Psoas muscle (tissue), 8 donors: ENCODE measurements around the gene RPL10A. TPM values are rescaled to one million over a fixed set of nuclear protein-coding genes. Genes with fewer than 3 reads are reported as not detected.

Experiments used
- ATAC-seq, 4 donors: fragments of 200-7000 bp; cut with Tn5 transposase; one replicate each; pipeline ENCODE4 v1.9.1; 2020; ENCODE audit warnings: moderate library complexity in 3 of 4, mild to moderate bottlenecking in 2 of 4
- DNase-seq, 2 donors: peaks; one replicate each; pipeline ENCODE4 v3.0.0-alpha.2; 2020
- H3K27ac ChIP-seq: fragments of 200-600 bp; one replicate; pipeline ENCODE4 v1.8.0; 2022
- H3K27me3 ChIP-seq, 3 donors: fragments of 200-600 bp in 1 of 3; one replicate each; pipeline versions ENCODE4 v1.6.1 to v1.8.0; 2013 to 2022; ENCODE audit warnings: low read length in 2 of 3, mild to moderate bottlenecking in 2 of 3, moderate library complexity in 1 of 3; ENCODE audit not compliant: insufficient read depth in 3 of 3
- H3K36me3 ChIP-seq, 2 donors: fragments of 200-600 bp in 1 of 2; one replicate each; pipeline versions ENCODE4 v1.6.1 to v1.8.0; 2013 to 2022; ENCODE audit warnings: low read depth in 1 of 2, mild to moderate bottlenecking in 1 of 2, moderate library complexity in 1 of 2; ENCODE audit not compliant: insufficient read depth in 1 of 2
- H3K4me1 ChIP-seq: fragments of 200-600 bp; one replicate; pipeline ENCODE4 v1.8.0; 2022
- H3K4me3 ChIP-seq: fragments of 200-600 bp; one replicate; pipeline ENCODE4 v1.8.0; 2022; ENCODE audit warnings: mild to moderate bottlenecking
- H3K9me3 ChIP-seq: fragments of 200-600 bp; one replicate; pipeline ENCODE4 v1.8.0; 2022
- WGBS, 3 donors: extraction: QIAGEN DNeasy Blood & Tissue Kit; methylation state at CpG; one replicate each; pipeline versions ENCODE4 v1.1.6 to v1.1.7; 2013; 5-methylcytosine and 5-hydroxymethylcytosine counted together
- intact Hi-C, 2 donors: fragments of 100-400 bp; cut with DNase I; formaldehyde crosslinking; loops; one replicate each; pipeline versions ENCODE4 v1.11.0 to v1.14.2; 2022
- polyA plus RNA-seq, 3 donors: library from polyadenylated mRNA; stranded (reverse); fragments of 200-250 nt; gene quantifications; one replicate each; pipeline ENCODE4 v1.2.3, GENCODE V29; 2013
- total RNA-seq, 4 donors: library from RNA; stranded (reverse); fragmentation: NEBNext Ultra II Directional in 2 of 4; extraction: Animal tissue kit (Norgen Biotek cat#: 25700) in 2 of 4; gene quantifications; one replicate each; pipeline versions ENCODE4 v1.2.1 to v1.2.4, GENCODE V29; 2021 to 2023
- TF ChIP-seq, protein P1 (sequence below): fragments of 200-600 bp; IDR thresholded peaks from one replicate; pipeline ENCODE4 v1.8.0; 2022; ENCODE audit warnings: antibody characterized with exemption
- donor health status: healthy with polysubstance abuse.
- donor health status: DM: no; HTN: no; CAD: no; lungs with moderate emphysema.
- donor health status: Bipolar disorder and iron deficiency.
- donor health status: healthy.
- donor health status: DM: yes; HTN: yes; CAD: no.
- donor health status: DM: no; HTN: no; CAD: no.
- donor health status: DM: no; HTN: no; CAD: no.
- donor health status: DM: yes; HTN: yes; CAD: no.

The RPL10A gene
- total and polyA plus RNA-seq, 7 donors = 668 to 1,629 (median 832) TPM

DNA sequence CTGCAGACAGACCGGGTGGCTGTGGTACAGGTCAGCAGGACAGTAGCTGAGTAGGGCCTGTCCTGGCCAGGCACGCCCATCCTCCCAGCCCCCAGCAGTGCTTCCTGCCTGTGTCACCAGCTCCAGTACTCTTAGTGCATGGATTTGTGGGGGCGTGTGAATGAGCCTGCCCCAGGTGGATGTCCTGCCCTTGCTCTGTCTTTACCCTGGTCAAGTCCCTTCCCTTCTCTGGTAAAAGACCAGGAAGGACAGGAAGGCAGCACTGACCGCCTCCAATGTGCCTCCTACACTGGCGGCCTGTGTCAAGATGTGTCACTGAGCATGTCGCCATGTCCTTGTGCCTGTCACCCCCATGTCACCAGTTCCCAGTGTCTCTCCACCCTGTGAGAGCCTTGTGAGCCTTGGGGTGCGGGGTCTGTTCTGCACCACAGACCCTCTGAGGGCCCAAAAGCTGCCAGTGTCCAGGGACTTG lies 16.8 kb downstream of the RPL10A start:
- Histone ChIP-seq H3K27me3 (no peaks in the 10 kb centered on the region), H3K9me3 (no peaks in the 10 kb centered on the region), H3K4me1 (peaks cover 16% of the 10 kb centered on the region), H3K4me3 (no peak overlapping the region), H3K27ac (no peak overlapping the region), H3K36me3 (peaks cover 0 to 43% of the 10 kb centered on the region in 2 donors)
- TF ChIP-seq, protein P1, sequence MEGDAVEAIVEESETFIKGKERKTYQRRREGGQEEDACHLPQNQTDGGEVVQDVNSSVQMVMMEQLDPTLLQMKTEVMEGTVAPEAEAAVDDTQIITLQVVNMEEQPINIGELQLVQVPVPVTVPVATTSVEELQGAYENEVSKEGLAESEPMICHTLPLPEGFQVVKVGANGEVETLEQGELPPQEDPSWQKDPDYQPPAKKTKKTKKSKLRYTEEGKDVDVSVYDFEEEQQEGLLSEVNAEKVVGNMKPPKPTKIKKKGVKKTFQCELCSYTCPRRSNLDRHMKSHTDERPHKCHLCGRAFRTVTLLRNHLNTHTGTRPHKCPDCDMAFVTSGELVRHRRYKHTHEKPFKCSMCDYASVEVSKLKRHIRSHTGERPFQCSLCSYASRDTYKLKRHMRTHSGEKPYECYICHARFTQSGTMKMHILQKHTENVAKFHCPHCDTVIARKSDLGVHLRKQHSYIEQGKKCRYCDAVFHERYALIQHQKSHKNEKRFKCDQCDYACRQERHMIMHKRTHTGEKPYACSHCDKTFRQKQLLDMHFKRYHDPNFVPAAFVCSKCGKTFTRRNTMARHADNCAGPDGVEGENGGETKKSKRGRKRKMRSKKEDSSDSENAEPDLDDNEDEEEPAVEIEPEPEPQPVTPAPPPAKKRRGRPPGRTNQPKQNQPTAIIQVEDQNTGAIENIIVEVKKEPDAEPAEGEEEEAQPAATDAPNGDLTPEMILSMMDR = no peak
- DNase-seq (peak in 1 of 2 donors; percentile 38), ATAC-seq (no peak)
- WGBS, 3 donors = 87 to 92% (median 90%) methylated on average over 7 of the region's 7 CpGs
- intact Hi-C loops = no loop called here

DNA sequence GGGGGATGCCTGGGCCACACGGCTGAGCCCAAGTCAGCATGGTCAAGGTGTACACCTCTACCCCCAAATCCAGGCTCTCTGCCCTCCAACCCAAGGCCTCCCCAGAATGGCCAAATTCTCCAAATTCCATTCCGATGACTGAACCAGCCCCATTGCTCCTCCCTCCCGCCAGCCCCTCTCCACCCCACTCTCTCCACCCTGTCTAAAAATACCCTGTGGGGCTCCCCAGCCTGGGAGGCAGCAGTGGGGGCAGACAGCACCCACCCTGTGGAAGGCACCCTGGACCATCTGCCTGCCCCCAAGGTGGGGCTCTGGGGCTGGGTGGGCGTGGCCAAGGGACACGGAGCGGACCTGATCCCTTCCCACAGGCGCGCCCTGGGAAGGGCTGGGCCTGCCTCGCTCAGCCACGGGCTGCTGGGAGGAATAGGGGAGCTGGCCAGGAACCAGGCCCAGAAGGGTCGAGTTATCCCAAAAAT lies 17.2 kb downstream of the RPL10A start:
- no peak overlapping the region for H3K27ac ChIP-seq
- intact Hi-C loops = no loop called here
- H3K9me3 ChIP-seq = no peaks in the 10 kb centered on the region
- peaks cover 0 to 38% of the 10 kb centered on the region in 2 donors for H3K36me3 ChIP-seq
- TF ChIP-seq, protein P1 = no peak
- peak in 1 of 4 donors; percentile 10 for ATAC-seq
- DNase-seq = peak in 1 of 2 donors; percentile 46
- H3K4me3 ChIP-seq = no peak overlapping the region
- H3K27me3 ChIP-seq = no peaks in the 10 kb centered on the region
- 45 to 69% (median 66%) methylated on average over 10 to 11 of the region's 11 CpGs for WGBS, 3 donors
- H3K4me1 ChIP-seq = peaks cover 20% of the 10 kb centered on the region

DNA sequence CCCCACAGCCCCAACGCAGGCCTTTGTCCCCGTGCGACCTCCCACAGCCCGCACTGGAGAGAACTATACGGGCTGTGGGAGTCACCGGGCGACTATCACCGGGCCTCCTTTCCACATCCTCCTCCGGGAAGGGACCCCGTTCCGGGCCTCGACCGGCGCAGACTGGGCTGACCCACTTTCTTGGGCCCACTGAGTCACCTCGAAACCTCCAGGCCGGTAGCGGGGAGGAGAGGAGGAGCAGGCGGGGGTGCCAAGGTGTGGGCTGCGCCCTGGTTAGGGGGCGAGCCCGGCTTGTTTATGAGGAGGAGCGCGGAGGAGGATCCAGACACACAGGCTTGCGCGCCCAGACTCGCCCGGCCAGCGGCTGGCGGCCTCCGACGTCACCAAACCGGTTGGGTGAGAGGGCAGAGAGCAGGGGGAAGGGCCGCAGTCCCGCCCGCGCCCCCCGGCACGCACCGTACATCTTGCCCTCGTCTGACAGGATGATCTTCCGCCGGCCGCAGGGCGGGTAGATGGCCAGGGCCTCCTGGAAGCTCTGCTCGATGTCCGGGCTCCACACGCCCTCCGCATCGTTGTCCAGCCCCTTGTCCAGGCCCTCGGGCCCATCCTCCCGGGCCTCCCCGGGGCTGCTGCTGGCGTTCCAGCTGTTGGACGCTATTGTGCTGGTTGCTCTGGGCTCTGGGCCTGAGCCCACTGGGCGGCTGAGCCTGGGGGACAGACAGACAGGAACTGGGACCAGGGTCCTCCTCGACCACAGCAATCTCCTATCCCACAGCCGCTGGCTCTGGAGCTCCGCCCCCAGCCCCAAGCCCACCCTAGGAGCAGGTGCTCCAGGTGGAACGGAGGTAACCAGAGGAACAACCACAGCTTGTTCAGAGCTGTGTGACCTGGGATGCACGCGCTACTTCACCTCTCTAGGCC lies 18.1 kb downstream of the RPL10A start:
- TF ChIP-seq, protein P1 = no peak
- Histone ChIP-seq H3K4me1 (peaks cover 22% of the 10 kb centered on the region), H3K27me3 (no peaks in the 10 kb centered on the region), H3K27ac (peak overlapping the region; percentile 12), H3K4me3 (no peak overlapping the region), H3K36me3 (peaks cover 0 to 31% of the 10 kb centered on the region in 2 donors), H3K9me3 (no peaks in the 10 kb centered on the region)
- WGBS, 3 donors = 53 to 68% (median 66%) methylated on average over 43 to 61 of the region's 61 CpGs
- intact Hi-C loops = no loop called here
- ATAC-seq (peak in 1 of 4 donors; percentile 4), DNase-seq (peak; percentile 42 to 56)

DNA sequence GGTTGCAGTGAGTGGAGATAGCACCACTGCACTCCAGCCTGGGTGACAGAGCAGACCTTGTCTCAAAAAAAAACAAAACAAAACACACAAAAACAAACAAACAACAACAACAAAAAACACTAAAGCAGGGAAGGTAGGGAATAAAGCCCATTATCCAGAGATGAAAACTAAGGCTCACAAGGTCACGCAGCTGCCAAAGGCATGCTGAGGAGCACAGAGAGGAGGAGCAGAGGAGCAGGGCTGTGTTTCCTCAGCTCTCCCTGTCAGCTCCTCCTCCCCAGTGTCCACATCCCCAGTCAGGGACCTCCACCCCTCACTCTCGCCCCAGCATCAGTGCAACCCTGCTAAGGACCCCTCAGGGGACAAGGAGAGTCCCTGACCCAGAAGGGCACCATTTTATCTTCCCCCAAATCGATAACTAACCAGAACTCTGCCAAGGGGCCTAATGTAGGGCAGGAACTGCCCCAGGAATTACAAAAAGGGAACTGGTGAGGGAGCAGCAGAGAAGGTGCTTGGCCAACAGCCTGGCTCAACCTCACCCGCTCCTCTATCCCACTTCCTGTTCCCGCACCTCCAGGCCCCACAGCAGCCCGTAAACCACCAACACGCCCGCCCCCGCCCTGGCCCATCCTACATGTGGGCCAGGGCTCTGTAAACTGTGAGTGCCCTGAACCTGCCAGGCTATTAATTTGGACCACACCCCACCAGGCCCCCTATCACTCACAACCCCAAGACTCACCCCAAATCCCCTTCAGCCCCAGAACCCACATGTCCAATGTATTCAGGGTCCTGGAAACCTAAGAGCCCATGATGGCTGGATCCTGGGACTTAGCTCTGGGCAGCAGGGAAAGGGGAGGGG lies 19.7 kb downstream of the RPL10A start:
- no peaks in the 10 kb centered on the region for H3K27me3 ChIP-seq
- TF ChIP-seq, protein P1 = no peak
- no peak overlapping the region for H3K4me3 ChIP-seq
- no peak for DNase-seq
- peak overlapping the region; percentile 23 for H3K27ac ChIP-seq
- peaks cover 36% of the 10 kb centered on the region for H3K4me1 ChIP-seq
- intact Hi-C loops = no loop called here
- no peaks in the 10 kb centered on the region for H3K9me3 ChIP-seq
- ATAC-seq = no peak
- WGBS, 3 donors = 75 to 76% (median 75%) methylated on average over 8 to 9 of the region's 9 CpGs
- H3K36me3 ChIP-seq = peaks cover 0 to 23% of the 10 kb centered on the region in 2 donors
